ENCODE results near the gene PTPN23.
A peak's percentile ranks its signal among the peaks of the same experiment; 100 is the strongest.
"Not testable (repeated sequence)": the region's sequence is repeated elsewhere in the genome, so short reads cannot be mapped to it uniquely, and the experiment has no call there.

The PTPN23 gene

GRCh38 chr3:47380601-47381316, at the start of gene PTPN23:
Gene PTPN23, plus strand, starts transcription at chr3:47381021. Its CDS starts 76 bp downstream, at chr3:47381097.
- DNase-seq = peak; percentile 99

- no peak for DNase-seq
Measured at GRCh38 chr3:47333907-47334306, 46.9 kb upstream of the PTPN23 start.

- DNase-seq = no peak
Measured at GRCh38 chr3:47337656-47338055, 43.2 kb upstream of the PTPN23 start.

DNA sequence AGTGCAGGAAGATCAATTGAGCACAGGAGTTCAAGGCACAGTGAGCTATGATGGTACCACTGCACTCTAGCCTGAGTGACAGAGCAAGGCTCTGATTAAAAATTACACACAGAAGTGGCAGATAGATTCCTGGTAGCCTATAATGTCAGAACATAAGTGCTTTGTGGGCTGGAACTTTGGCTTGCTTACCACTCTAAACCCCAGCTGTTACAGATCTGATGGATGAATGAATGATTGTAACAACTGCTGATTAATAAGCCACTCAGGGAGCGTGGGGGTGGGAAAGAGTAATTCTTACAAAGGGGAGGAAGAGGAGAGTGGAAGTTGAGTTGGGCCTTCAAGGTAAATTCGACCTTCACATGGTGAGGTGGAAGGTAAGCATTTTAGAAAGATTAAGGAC, 40.9 kb upstream of the PTPN23 start:
- no peak for DNase-seq

GRCh38 chr3:47340866-47341265, 40.0 kb upstream of the PTPN23 start:
- DNase-seq = no peak

- no peak for DNase-seq
Measured at GRCh38 chr3:47342151-47342550, 38.7 kb upstream of the PTPN23 start.

GRCh38 chr3:47342812-47343211, 38.0 kb upstream of the PTPN23 start:
- no peak for DNase-seq

DNA sequence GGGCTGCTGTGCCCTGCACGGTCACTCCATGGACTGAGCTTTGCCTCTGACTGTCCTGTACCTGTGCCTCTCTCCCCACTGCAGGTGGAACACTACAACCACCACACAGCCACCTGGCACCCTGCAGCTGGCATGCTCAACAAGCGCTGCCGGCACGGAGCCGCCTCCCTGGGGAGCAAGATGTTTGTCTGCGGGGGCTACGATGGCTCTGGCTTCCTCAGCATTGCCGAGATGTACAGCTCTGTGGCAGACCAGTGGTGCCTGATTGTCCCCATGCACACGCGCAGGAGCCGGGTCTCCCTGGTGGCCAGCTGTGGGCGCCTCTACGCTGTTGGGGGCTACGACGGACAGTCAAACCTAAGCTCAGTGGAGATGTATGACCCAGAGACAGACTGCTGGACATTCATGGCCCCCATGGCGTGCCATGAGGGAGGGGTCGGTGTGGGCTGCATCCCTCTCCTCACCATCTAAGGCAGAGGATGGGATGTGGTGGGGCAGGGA, 37.3 kb upstream of the PTPN23 start:
- DNase-seq = no peak

- DNase-seq = no peak
Measured at GRCh38 chr3:47344971-47345370, 35.9 kb upstream of the PTPN23 start.

- no peak for DNase-seq
Measured at GRCh38 chr3:47347217-47347801, 33.5 kb upstream of the PTPN23 start.

GRCh38 chr3:47348411-47349154, 32.2 kb upstream of the PTPN23 start:
- no peak for DNase-seq

GRCh38 chr3:47355010-47355409, 25.8 kb upstream of the PTPN23 start:
- DNase-seq = no peak

DNA sequence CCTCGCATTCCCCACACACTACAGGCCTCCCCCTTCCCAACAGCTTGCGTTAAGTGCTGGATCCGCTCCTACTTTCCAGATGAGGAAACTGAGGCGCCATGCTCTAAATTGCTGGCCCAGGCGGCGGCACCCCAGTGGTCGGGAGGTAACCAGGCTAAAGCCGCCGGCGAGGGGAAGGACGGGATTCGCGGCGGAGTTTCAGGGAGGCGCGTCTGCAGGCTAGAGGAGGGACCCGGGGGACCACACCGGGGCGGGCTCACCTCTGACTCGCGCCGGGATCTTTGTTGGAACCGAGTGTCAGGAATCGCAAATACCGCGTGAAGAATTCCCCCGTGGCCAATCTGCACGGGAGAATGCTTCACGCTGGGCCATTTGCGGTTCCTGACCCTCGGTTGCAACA, 24.6 kb upstream of the PTPN23 start:
- no peak for DNase-seq

- DNase-seq = no peak
Measured at GRCh38 chr3:47359323-47359722, 21.5 kb upstream of the PTPN23 start.

DNA sequence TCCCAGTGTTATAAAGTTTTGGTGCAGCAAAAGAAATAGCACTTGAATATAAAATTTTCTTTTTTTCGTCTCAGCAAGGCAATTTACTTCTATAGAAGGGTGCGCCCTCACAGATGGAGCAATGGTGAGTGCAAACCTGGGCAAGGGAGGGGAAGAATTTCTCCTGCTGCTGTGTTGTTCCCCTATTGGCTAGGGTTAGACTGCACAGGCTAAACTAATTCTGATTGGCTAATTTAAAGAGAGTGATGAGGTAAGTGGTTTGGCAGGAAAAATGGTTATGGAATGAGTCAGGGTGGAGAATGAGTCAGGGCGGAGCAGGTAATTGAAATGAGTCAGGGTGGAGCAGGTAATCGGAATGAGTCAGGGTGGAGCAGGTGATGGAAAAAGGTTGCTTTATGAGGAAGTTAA, 20.7 kb upstream of the PTPN23 start:
- DNase-seq = not testable (repeated sequence)

- DNase-seq = peak; percentile 40
Measured at GRCh38 chr3:47362701-47363100, 18.1 kb upstream of the PTPN23 start.

DNA sequence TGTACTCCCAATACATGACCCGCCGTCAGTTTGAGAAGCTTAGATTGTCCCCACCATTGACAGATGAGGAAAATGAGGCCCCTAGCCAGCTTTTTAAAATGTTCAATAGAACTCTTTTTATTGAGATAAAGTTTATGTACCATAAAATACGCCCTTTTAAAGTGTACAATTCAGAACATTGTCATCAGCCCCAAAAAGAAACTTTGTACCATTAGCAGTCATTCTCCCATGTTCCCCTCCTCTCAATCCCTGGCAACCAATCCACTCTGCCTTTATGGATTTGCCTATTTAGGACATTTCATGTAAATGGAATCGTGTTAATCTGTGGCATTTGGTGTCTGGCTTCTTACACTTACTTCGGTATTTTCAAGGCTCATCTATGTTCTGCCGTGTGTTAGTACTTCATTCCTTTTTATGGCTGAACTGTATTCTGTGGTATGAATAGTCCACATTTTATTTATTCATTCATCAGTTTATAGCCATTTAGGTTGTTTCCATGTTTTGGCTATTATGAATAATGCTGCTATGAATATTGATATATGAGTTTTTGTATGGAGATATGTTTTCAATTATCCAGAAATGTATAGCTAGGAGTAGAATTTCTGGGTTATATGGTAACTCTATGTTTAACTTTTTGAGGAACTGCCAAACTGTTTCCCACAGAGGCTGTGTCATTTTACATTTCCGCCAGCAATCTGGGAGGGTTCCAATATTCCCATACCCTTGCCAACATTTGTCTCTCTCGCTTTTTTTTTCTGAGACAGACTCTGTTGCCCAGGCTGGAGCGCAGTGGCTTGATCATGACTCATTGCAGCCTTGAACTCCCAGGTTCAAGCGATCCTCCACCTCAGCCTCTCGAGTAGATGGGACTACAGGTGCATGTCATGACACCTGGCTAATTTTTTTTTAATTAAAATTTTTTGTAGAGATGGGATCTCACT, 15.3 kb upstream of the PTPN23 start:
- no peak for DNase-seq

GRCh38 chr3:47366833-47367232, 14.0 kb upstream of the PTPN23 start:
- DNase-seq = no peak

DNA sequence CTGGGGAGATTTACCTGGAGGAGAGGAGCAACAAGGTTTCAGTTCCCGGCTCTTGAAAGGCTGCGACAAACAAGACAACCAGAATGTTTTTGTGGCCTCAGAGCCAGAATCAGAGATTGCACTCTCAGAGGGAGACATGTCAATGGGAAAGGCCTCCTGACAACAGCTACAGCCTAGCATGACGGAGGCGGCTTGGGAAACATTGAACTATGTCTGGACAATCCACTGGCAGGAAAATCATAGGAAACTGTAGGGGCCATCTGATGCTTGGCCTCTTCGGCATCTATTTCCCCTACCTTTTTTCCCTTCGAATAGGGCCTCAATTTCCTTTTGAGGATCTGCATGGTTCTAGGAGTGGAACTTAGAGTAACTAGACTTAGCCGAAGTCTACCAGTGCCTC, 13.2 kb upstream of the PTPN23 start:
- DNase-seq = no peak

GRCh38 chr3:47370020-47370419, 10.8 kb upstream of the PTPN23 start:
- not testable (repeated sequence) for DNase-seq

DNA sequence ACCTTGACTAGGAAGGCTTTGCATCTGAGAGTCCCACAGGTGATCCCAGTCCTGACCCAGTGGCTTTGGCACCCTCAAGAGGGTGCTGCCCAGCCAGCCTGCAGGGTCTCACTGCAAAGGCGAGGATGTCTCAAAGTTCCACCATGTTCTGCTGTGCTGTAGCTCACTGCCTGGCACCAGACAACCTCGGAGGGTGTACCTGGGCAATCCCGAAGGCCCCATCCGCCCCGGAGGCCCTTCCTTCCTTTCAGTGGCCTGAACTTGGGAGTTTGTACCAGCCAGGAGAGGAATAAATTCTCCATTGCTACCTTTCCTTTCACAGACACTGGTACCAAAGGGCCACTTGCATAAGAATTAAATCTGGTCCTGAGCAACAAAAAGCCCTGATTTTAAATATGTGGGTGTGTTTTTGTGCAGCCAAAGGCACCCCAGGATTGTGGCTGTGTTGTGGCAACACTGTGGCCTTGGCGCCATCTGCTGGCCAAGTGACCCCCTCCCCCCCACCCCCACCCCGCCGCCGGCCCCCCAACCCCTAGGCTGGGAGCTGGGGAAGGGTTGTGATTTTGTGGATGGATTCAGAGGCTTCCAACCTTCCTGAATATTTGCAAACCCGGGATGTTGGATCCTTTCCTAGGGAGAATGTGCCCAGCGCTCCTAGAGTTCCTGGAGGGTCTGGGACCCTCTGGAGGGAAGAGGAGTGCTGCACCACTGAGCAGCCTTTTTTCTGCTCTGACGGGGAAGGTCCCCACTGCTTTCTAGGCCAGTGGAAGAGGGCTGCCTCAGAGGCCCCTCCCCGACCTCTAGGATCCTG, 9.7 kb upstream of the PTPN23 start:
- DNase-seq = peak; percentile 39

GRCh38 chr3:47374587-47374986, 6.2 kb upstream of the PTPN23 start:
- no peak for DNase-seq
